Measurements from ENCODE around the gene MGLL. TPM values are rescaled to one million over a fixed set of nuclear protein-coding genes. Genes with fewer than 3 reads are reported as not detected.

MGLL gene
- total RNA-seq, 1 experiment from 2014 or later: 6.8 TPM

GRCh38 chr3:127652246-127652995 lies 169.9 kb downstream of the MGLL start:
- H4K20me1 ChIP-seq (ENCODE audit: insufficient read depth): no peaks in the 10 kb centered on the region
- ChIA-PET CTCF (interaction anchor here (1.2 to 2.1 kb wide), 6 partner anchors 9 to 481 kb away, joined by 3 to 6 read pairs (median 4); no protein-coding TSS in a partner anchor), POLR2A (no interaction called here), RAD21 (ENCODE audit: low non-redundant PET in 1 of 2, low total read pairs in 2 of 2, uncharacterized antibody in 2 of 2, unreplicated experiment in 2 of 2) (interaction anchor here (0.6 to 1.1 kb wide), 2 partner anchors 42 to 397 kb away, joined by 6 read pairs; no protein-coding TSS in a partner anchor)
- H2AFZ ChIP-seq (ENCODE audit: low read depth, low read length, poor library complexity, severe bottlenecking): no peak overlapping the region
- no peaks in the 10 kb centered on the region for H3K36me3 ChIP-seq (ENCODE audit: control insufficient read depth in 1 of 2, insufficient read depth in 2 of 2, low read length in 2 of 2)
- peaks cover 3 to 15% of the 10 kb centered on the region in 2 experiments for H3K4me1 ChIP-seq (ENCODE audit: control insufficient read depth in 1 of 2, insufficient read depth in 2 of 2, low read length in 2 of 2)
- DNase-seq (ENCODE audit: low read depth, low spot score): peak; percentile 41
- no peaks in the 10 kb centered on the region for H3K9me3 ChIP-seq (ENCODE audit: control insufficient read depth in 1 of 2, insufficient read depth in 1 of 2, low read depth in 1 of 2, low read length in 2 of 2)
- H3K4me3 ChIP-seq (replicated peaks in 1 of 2; ENCODE audit: low read depth in 1 of 2, low read length in 2 of 2): no peak overlapping the region
- H3K9me2 ChIP-seq (ENCODE audit: insufficient read depth): no peaks in the 10 kb centered on the region
- H3K27ac ChIP-seq (ENCODE audit: low read depth, low read length): no peak overlapping the region
- H3K27me3 ChIP-seq (ENCODE audit: insufficient read depth, low read length): no peaks in the 10 kb centered on the region
- intact Hi-C loops (cut with micrococcal nuclease): loop anchor here (1.0 to 10.0 kb wide), 4 partner anchors 179 to 481 kb away; no protein-coding TSS in a partner anchor
- no TSS peak for BruUV-seq (replicated peaks)
- TF ChIP-seq POLR2A (IDR thresholded peaks at IDR 0.05; ENCODE audit: borderline replicate concordance, extremely low read depth, insufficient read depth, insufficient read length) (no peak), RAD21 (IDR thresholded peaks at IDR 0.05; ENCODE audit: low read depth) (peak; percentile 97), CTCF (IDR thresholded peaks at IDR 0.05 in 2 of 3, conservative IDR thresholded peaks at IDR 0.05 in 1 of 3; ENCODE audit: borderline replicate concordance in 1 of 3, insufficient read depth in 1 of 3, low read depth in 2 of 3, low read length in 2 of 3) (peak; percentile 82 to 94 (median 91))
- no peaks in the 10 kb centered on the region for H3K79me2 ChIP-seq (ENCODE audit: insufficient read depth, low read length)
- peak; percentile 94 for ATAC-seq
- no peak overlapping the region for H3K9ac ChIP-seq (ENCODE audit: low read length)
- H3K4me2 ChIP-seq (ENCODE audit: low read length): no peak overlapping the region

- H3K27me3 ChIP-seq (ENCODE audit: insufficient read depth, low read length): no peaks in the 10 kb centered on the region
- H3K9ac ChIP-seq (ENCODE audit: low read length): no peak overlapping the region
- DNase-seq (ENCODE audit: low read depth, low spot score) (no peak), ATAC-seq (no peak)
- no peak overlapping the region for H3K4me2 ChIP-seq (ENCODE audit: low read length)
- H3K27ac ChIP-seq (ENCODE audit: low read depth, low read length): no peak overlapping the region
- no peaks in the 10 kb centered on the region for H3K9me3 ChIP-seq (ENCODE audit: control insufficient read depth in 1 of 2, insufficient read depth in 1 of 2, low read depth in 1 of 2, low read length in 2 of 2)
- H3K79me2 ChIP-seq (ENCODE audit: insufficient read depth, low read length): no peaks in the 10 kb centered on the region
- POLR2A ChIA-PET: interaction anchor here (0.8 kb wide), 1 partner anchor 9 kb away, joined by 3 read pairs; no protein-coding TSS in a partner anchor
- TF ChIP-seq MAX (IDR thresholded peaks at IDR 0.05): no peak
- no peak for TF ChIP-seq SP1 (IDR thresholded peaks at IDR 0.05; ENCODE audit: low read depth)
- no peak for TF ChIP-seq EGR1 (IDR thresholded peaks at IDR 0.05; ENCODE audit: low read depth)
- no peak for TF ChIP-seq POLR2AphosphoS5 (IDR thresholded peaks at IDR 0.05; ENCODE audit: low read depth, low read length)
- TF ChIP-seq JUND (IDR thresholded peaks at IDR 0.05): no peak
- no peak for TF ChIP-seq CTCF (IDR thresholded peaks at IDR 0.05 in 2 of 3, conservative IDR thresholded peaks at IDR 0.05 in 1 of 3; ENCODE audit: borderline replicate concordance in 1 of 3, insufficient read depth in 1 of 3, low read depth in 2 of 3, low read length in 2 of 3)
- TF ChIP-seq SIN3A (IDR thresholded peaks at IDR 0.05; ENCODE audit: low read depth): no peak
- TF ChIP-seq CBX3 (IDR thresholded peaks at IDR 0.05; ENCODE audit: low read depth): no peak
- CTCF ChIA-PET: interaction anchor here (1.2 to 2.1 kb wide), 5 partner anchors 9 to 482 kb away, joined by 3 to 6 read pairs (median 3); no protein-coding TSS in a partner anchor
- H2AFZ ChIP-seq (ENCODE audit: low read depth, low read length, poor library complexity, severe bottlenecking): no peak overlapping the region
- BruUV-seq (replicated peaks): no TSS peak
- no peaks in the 10 kb centered on the region for H3K9me2 ChIP-seq (ENCODE audit: insufficient read depth)
- RAD21 ChIA-PET (ENCODE audit: low non-redundant PET in 1 of 2, low total read pairs in 2 of 2, uncharacterized antibody in 2 of 2, unreplicated experiment in 2 of 2): no interaction called here
- H3K4me3 ChIP-seq (replicated peaks in 1 of 2; ENCODE audit: low read depth in 1 of 2, low read length in 2 of 2): no peak overlapping the region
- H3K4me1 ChIP-seq (ENCODE audit: control insufficient read depth in 1 of 2, insufficient read depth in 2 of 2, low read length in 2 of 2): peaks cover 3 to 15% of the 10 kb centered on the region in 2 experiments
- no peaks in the 10 kb centered on the region for H4K20me1 ChIP-seq (ENCODE audit: insufficient read depth)
- H3K36me3 ChIP-seq (ENCODE audit: control insufficient read depth in 1 of 2, insufficient read depth in 2 of 2, low read length in 2 of 2): no peaks in the 10 kb centered on the region
- intact Hi-C loops (cut with micrococcal nuclease): loop anchor here (1.0 to 10.0 kb wide), 4 partner anchors 180 to 482 kb away; no protein-coding TSS in a partner anchor
Observed at GRCh38 chr3:127651516-127652172, 170.7 kb downstream of the MGLL start.
